ENCODE measurements around the gene KRTAP13-1.

Gene KRTAP13-1

GRCh38 chr21:30395731-30396130, at the start of gene KRTAP13-1:
TSS of gene KRTAP13-1 (plus strand) at chr21:30396031. CDS start at chr21:30396087, 56 bp downstream.
- DNase-seq (ENCODE audit: low read depth, low spot score) = no peak

GRCh38 chr21:30348506-30348905, 47.3 kb upstream of the KRTAP13-1 start, which contains the start of gene KRTAP23-1:
TSS of gene KRTAP23-1 (minus strand) at chr21:30348606. CDS start at chr21:30348606, 0 bp downstream.
- DNase-seq (ENCODE audit: low read depth, low spot score) = no peak

- DNase-seq (ENCODE audit: low read depth, low spot score) = no peak
Observed at GRCh38 chr21:30349572-30349971, 46.3 kb upstream of the KRTAP13-1 start.

- DNase-seq (ENCODE audit: low read depth, low spot score) = no peak
Observed at GRCh38 chr21:30351534-30351933, 44.3 kb upstream of the KRTAP13-1 start.

- DNase-seq (ENCODE audit: low read depth, low spot score) = no peak
Observed at GRCh38 chr21:30354308-30355005, 41.4 kb upstream of the KRTAP13-1 start.

- no peak for DNase-seq (ENCODE audit: low read depth, low spot score)
Observed at GRCh38 chr21:30355906-30356305, 39.9 kb upstream of the KRTAP13-1 start.

- no peak for DNase-seq (ENCODE audit: low read depth, low spot score)
Observed at GRCh38 chr21:30372139-30372770, 23.6 kb upstream of the KRTAP13-1 start, which contains the start of gene KRTAP13-2. TSS of gene KRTAP13-2 (minus strand) at chr21:30372271. CDS start at chr21:30372213, 58 bp downstream.

GRCh38 chr21:30382201-30382600, 13.6 kb upstream of the KRTAP13-1 start:
- no peak for DNase-seq (ENCODE audit: low read depth, low spot score)

GRCh38 chr21:30391492-30392025, 4.3 kb upstream of the KRTAP13-1 start:
- DNase-seq (ENCODE audit: low read depth, low spot score) = no peak

GRCh38 chr21:30408782-30409494, 13.1 kb downstream of the KRTAP13-1 start:
- DNase-seq (ENCODE audit: low read depth, low spot score) = no peak

- DNase-seq (ENCODE audit: low read depth, low spot score) = no peak
Observed at GRCh38 chr21:30415993-30416392, 20.2 kb downstream of the KRTAP13-1 start.

- DNase-seq (ENCODE audit: low read depth, low spot score) = no peak
Observed at GRCh38 chr21:30425826-30426225, 30.0 kb downstream of the KRTAP13-1 start, which contains the start of gene KRTAP13-3. TSS of gene KRTAP13-3 (minus strand) at chr21:30425926. CDS start at chr21:30425912, 14 bp downstream.

GRCh38 chr21:30426731-30427130, 30.9 kb downstream of the KRTAP13-1 start:
- DNase-seq (ENCODE audit: low read depth, low spot score) = no peak

GRCh38 chr21:30430170-30430655, 34.4 kb downstream of the KRTAP13-1 start, which contains the start of gene KRTAP13-4:
TSS of gene KRTAP13-4 (plus strand) at chr21:30430220. CDS start at chr21:30430276, 56 bp downstream.
- no peak for DNase-seq (ENCODE audit: low read depth, low spot score)

GRCh38 chr21:30434033-30434631, 38.3 kb downstream of the KRTAP13-1 start:
- no peak for DNase-seq (ENCODE audit: low read depth, low spot score)

- no peak for DNase-seq (ENCODE audit: low read depth, low spot score)
Observed at GRCh38 chr21:30437010-30437565, 41.3 kb downstream of the KRTAP13-1 start.

GRCh38 chr21:30439975-30440374, 44.1 kb downstream of the KRTAP13-1 start, which contains the start of gene KRTAP15-1:
TSS of gene KRTAP15-1 (plus strand) at chr21:30440275. CDS start at chr21:30440328, 53 bp downstream.
- no peak for DNase-seq (ENCODE audit: low read depth, low spot score)

- DNase-seq (ENCODE audit: low read depth, low spot score) = no peak
Observed at GRCh38 chr21:30443226-30443625, 47.4 kb downstream of the KRTAP13-1 start.

GRCh38 chr21:30444204-30444603, 48.4 kb downstream of the KRTAP13-1 start:
- DNase-seq (ENCODE audit: low read depth, low spot score) = no peak

All from brain pericyte (primary cell).